A549 (cell line): ENCODE measurements around the gene KIR3DL2. TPM values are rescaled to one million over a fixed set of nuclear protein-coding genes. Genes with fewer than 3 reads are reported as not detected.
"Not testable (repeated sequence)": the region's sequence is repeated elsewhere in the genome, so short reads cannot be mapped to it uniquely, and the experiment has no call there.

Experiments used
- ATAC-seq, 2 experiments: fragments of 200-7000 bp in 1 of 2; fragments of >200 bp in 1 of 2; cut with Nextera tagmentation in 1 of 2; cut with Tn5 transposase in 1 of 2; 3 replicates each; pipeline versions ENCODE4 v1.8.0 to v1.9.1; 2018 to 2020; ENCODE audit warnings: mild to moderate bottlenecking in 1 of 2, moderate library complexity in 1 of 2
- CTCF ChIA-PET: fragments of 300-600 bp; sonication (Branson Sonifier 250); formaldehyde crosslinking; extraction: SDS; loops from one replicate; lab custom pipeline; 2021; ENCODE audit warnings: antibody characterized with exemption, inconsistent platforms; lab: Yijun Ruan, JAX
- POLR2A ChIA-PET: fragments of 350-600 bp; formaldehyde crosslinking; extraction: SDS; loops from one replicate; lab custom pipeline; 2021; ENCODE audit warnings: antibody characterized with exemption, inconsistent platforms; lab: Yijun Ruan, JAX
- DNase-seq, 2 experiments: peaks; one replicate each; pipeline versions ENCODE4 v3.0.0 to v3.0.0-alpha.2; 2011 to 2016; ENCODE audit warnings: low read depth in 1 of 2, low spot score in 1 of 2
- FAIRE-seq: peaks from 2 replicates; lab custom pipeline; 2011; peaks lifted over from hg19 to GRCh38; lab: Jason Lieb, UNC
- H3K27ac ChIP-seq, 2 experiments: fragments of >200 bp; sonication (Bioruptor Twin); formaldehyde crosslinking; 3 replicates each; pipeline ENCODE4 v1.5.1; 2016 to 2017
- H3K4me1 ChIP-seq: fragments of >200 bp; sonication (Bioruptor Twin); formaldehyde crosslinking; 3 replicates; pipeline ENCODE4 v1.6.1; 2016
- H3K4me2 ChIP-seq: fragments of >200 bp; sonication (Bioruptor Twin); formaldehyde crosslinking; 3 replicates; pipeline ENCODE4 v1.6.1; 2016
- H3K4me3 ChIP-seq: fragments of >200 bp; sonication (Bioruptor Twin); formaldehyde crosslinking; 3 replicates; pipeline ENCODE4 v1.5.1; 2016
- H3K9me3 ChIP-seq: fragments of >200 bp; sonication (Bioruptor Twin); formaldehyde crosslinking; 3 replicates; pipeline ENCODE4 v1.6.1; 2016
- EHF ChIP-seq: fragments of 250-450 bp; sonication (Bioruptor Pico); IDR thresholded peaks from 2 replicates; pipeline ENCODE4 v1.5.0; 2020; ENCODE audit warnings: mild to moderate bottlenecking
- ELK1 ChIP-seq: fragments of 150-350 bp; IDR thresholded peaks from 2 replicates; pipeline ENCODE4 v1.6.1; 2014; ENCODE audit warnings: low read depth, mild to moderate bottlenecking, low read length
- ESRRA ChIP-seq: fragments of 150-350 bp; IDR thresholded peaks from 2 replicates; pipeline ENCODE4 v1.6.1; 2014; ENCODE audit warnings: mild to moderate bottlenecking, low read length, borderline replicate concordance
- MAZ ChIP-seq: fragments of 150-350 bp; IDR thresholded peaks from 2 replicates; pipeline ENCODE4 v1.6.1; 2014; ENCODE audit warnings: antibody characterized with exemption, low read depth, low read length, borderline replicate concordance
- POLR2A ChIP-seq: IDR thresholded peaks from 2 replicates; pipeline ENCODE4 v1.6.1; 2012; ENCODE audit warnings: mild to moderate bottlenecking, low read length
- RCOR1 ChIP-seq: fragments of 150-350 bp; IDR thresholded peaks from 2 replicates; pipeline ENCODE4 v1.6.1; 2014; ENCODE audit warnings: antibody characterized with exemption, low read length, low read depth
- RFX5 ChIP-seq: fragments of 450-650 bp; IDR thresholded peaks from 2 replicates; pipeline ENCODE4 v1.7.1; 2014; ENCODE audit warnings: antibody characterized with exemption, mild to moderate bottlenecking, moderate library complexity
- WGBS: methylation state at CpG from one replicate; pipeline ENCODE4 v1.1.6; 2017; ENCODE audit errors: missing lambda C conversion rate; 5-methylcytosine and 5-hydroxymethylcytosine counted together
- polyA plus RNA-seq, 4 experiments: library from polyadenylated mRNA; depleted of rRNA in 3 of 4; stranded (reverse); fragments of >200 nt; fragmentation: RNase III in 1 of 4; extraction: RNeasy Plus Mini Kit Qiagen cat#74134 plus additional on column Dnase treatment in 1 of 4; gene quantifications; 2 replicates in 3 of 4; 3 replicates in 1 of 4; pipeline ENCODE4 v1.2.3, GENCODE V29; 2011 to 2017
- TF ChIP-seq, protein P1 (sequence below): fragments of 450-650 bp; IDR thresholded peaks from 2 replicates; pipeline ENCODE4 v1.6.1; 2014; ENCODE audit warnings: antibody characterized with exemption
- TF ChIP-seq, protein P2 (sequence below): fragments of 250-450 bp; sonication (Bioruptor Pico); IDR thresholded peaks from 2 replicates; pipeline ENCODE4 v1.5.0; 2021; ENCODE audit warnings: mild to moderate bottlenecking, moderate library complexity, borderline replicate concordance

The KIR3DL2 gene
- polyA plus RNA-seq, 2 of the 4 experiments (the other 2 are of a cell fraction) = not detected

DNA sequence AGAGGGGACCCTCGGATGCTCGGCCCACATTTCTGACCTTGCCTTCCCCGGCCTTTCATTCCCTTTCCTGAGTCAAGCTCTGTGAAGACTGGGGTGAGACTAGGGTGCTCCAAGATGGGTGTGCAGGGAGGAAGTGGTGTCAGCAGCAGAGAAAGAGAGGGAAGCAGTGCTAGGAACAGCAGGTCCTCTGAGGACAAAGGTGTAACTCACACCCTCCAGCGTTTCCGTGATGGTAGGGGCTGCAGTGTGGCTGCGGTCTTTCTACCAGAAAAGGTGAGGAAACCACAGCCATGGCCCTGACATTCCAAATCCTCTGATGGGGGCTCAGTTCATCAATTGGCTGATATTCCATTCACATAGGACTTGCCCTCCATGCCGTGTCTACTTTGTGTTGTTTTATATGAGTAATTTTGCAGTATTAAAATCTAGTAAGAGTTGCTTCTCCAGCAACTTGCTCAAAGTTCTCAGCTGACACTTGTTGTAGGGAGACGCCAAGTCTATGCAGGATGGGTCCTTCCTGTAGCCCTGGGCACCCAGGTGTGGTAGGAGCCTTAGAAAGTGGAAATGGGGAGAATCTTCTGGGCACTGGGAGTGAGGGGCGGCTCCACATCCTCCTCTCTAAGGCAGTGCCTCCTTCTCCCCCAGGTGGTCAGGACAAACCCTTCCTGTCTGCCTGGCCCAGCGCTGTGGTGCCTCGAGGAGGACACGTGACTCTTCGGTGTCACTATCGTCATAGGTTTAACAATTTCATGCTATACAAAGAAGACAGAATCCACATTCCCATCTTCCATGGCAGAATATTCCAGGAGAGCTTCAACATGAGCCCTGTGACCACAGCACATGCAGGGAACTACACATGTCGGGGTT, 32.3 kb upstream of the KIR3DL2 start:
- no peak for DNase-seq
- ChIA-PET POLR2A (no interaction called here), CTCF (no interaction called here)
- no peak for ATAC-seq
- Histone ChIP-seq H3K9me3 (no peaks in the 10 kb centered on the region), H3K4me2 (no peak overlapping the region), H3K27ac (no peak overlapping the region), H3K4me3 (no peak overlapping the region), H3K4me1 (no peaks in the 10 kb centered on the region)
- WGBS = 22% methylated on average over 15 of the region's 15 CpGs
- TF ChIP-seq, protein P1, sequence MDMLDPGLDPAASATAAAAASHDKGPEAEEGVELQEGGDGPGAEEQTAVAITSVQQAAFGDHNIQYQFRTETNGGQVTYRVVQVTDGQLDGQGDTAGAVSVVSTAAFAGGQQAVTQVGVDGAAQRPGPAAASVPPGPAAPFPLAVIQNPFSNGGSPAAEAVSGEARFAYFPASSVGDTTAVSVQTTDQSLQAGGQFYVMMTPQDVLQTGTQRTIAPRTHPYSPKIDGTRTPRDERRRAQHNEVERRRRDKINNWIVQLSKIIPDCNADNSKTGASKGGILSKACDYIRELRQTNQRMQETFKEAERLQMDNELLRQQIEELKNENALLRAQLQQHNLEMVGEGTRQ = no peak
- TF ChIP-seq, protein P2, sequence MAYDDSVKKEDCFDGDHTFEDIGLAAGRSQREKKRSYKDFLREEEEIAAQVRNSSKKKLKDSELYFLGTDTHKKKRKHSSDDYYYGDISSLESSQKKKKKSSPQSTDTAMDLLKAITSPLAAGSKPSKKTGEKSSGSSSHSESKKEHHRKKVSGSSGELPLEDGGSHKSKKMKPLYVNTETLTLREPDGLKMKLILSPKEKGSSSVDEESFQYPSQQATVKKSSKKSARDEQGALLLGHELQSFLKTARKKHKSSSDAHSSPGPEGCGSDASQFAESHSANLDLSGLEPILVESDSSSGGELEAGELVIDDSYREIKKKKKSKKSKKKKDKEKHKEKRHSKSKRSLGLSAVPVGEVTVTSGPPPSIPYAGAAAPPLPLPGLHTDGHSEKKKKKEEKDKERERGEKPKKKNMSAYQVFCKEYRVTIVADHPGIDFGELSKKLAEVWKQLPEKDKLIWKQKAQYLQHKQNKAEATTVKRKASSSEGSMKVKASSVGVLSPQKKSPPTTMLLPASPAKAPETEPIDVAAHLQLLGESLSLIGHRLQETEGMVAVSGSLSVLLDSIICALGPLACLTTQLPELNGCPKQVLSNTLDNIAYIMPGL (CRISPR knock-in tag) = no peak
- TF ChIP-seq RFX5 = no peak
- no peak for TF ChIP-seq RCOR1
- TF ChIP-seq ELK1 = no peak
- TF ChIP-seq POLR2A = no peak
- TF ChIP-seq ESRRA = no peak
- no peak for TF ChIP-seq EHF (CRISPR knock-in tag)
- no peak for TF ChIP-seq MAZ
- FAIRE-seq = no peak

- H3K9me3 ChIP-seq, H3K4me1 ChIP-seq, CTCF ChIA-PET, H3K27ac ChIP-seq, H3K4me3 ChIP-seq, H3K4me2 ChIP-seq, ATAC-seq, POLR2A ChIA-PET, DNase-seq, FAIRE-seq: not testable (repeated sequence)
- 2% methylated on average over 4 of the region's 4 CpGs for WGBS
These were observed 25.8 kb upstream of the KIR3DL2 start for GRCh38 chr19:54824416-54824815.

- H3K4me3 ChIP-seq, H3K4me2 ChIP-seq, DNase-seq, H3K27ac ChIP-seq, CTCF ChIA-PET, H3K4me1 ChIP-seq, H3K9me3 ChIP-seq, POLR2A ChIA-PET, ATAC-seq, FAIRE-seq: not testable (repeated sequence)
- WGBS = 1% methylated on average over 7 of the region's 7 CpGs
These were observed 24.9 kb upstream of the KIR3DL2 start for GRCh38 chr19:54825326-54825725.

GRCh38 chr19:54828064-54828463, 22.2 kb upstream of the KIR3DL2 start:
- POLR2A ChIA-PET, FAIRE-seq, H3K9me3 ChIP-seq, H3K27ac ChIP-seq, CTCF ChIA-PET, H3K4me1 ChIP-seq, ATAC-seq, H3K4me2 ChIP-seq, H3K4me3 ChIP-seq, DNase-seq: not testable (repeated sequence)
- WGBS = 3% methylated on average over 8 of the region's 8 CpGs

- H3K4me1 ChIP-seq, POLR2A ChIA-PET, ATAC-seq, DNase-seq, CTCF ChIA-PET, FAIRE-seq, H3K27ac ChIP-seq, H3K9me3 ChIP-seq, H3K4me3 ChIP-seq, H3K4me2 ChIP-seq: not testable (repeated sequence)
- 74% methylated on average over 13 of the region's 14 CpGs for WGBS
These were observed 17.7 kb upstream of the KIR3DL2 start, which contains the start of gene KIR2DS4 for GRCh38 chr19:54832496-54832895. Gene KIR2DS4, plus strand, starts transcription at chr19:54832676.

DNA sequence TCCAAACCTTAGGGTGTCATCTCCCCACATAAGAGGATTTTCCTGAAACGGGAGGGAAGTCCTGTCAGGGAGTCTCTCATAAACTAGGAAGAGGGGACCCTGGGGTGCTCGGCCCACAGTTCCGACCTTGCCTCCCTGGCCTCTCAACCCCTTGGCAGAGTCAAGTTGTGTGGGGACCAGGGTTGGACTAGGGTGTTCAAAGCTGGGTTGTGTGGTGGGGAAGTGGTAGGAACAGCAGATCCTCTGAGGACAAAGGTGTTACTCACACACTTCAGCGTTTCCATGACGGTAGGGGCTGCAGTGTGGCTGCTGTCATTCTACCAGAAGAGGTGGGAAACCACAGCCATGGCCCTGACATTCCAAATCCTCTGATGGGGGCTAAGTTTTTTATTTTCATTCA, 15.1 kb upstream of the KIR3DL2 start:
- 19% methylated on average over 5 of the region's 5 CpGs for WGBS
- DNase-seq = not testable (repeated sequence)

DNA sequence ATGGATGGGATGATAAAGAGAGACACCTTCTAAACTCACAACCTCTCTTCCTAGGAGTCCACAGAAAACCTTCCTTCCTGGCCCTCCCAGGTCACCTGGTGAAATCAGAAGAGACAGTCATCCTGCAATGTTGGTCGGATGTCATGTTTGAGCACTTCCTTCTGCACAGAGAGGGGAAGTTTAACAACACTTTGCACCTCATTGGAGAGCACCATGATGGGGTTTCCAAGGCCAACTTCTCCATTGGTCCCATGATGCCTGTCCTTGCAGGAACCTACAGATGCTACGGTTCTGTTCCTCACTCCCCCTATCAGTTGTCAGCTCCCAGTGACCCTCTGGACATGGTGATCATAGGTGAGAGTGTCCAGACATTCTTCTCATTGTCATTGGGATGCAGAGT, 12.7 kb upstream of the KIR3DL2 start:
- H3K4me3 ChIP-seq, POLR2A ChIA-PET, CTCF ChIA-PET, H3K4me1 ChIP-seq, H3K4me2 ChIP-seq, DNase-seq, H3K27ac ChIP-seq, ATAC-seq, FAIRE-seq, H3K9me3 ChIP-seq: not testable (repeated sequence)
- WGBS = 0% methylated on average over 2 of the region's 2 CpGs

More for the DNA sequence above, 15.1 kb upstream of the KIR3DL2 start:
- ATAC-seq, H3K4me1 ChIP-seq, FAIRE-seq, H3K4me3 ChIP-seq, H3K27ac ChIP-seq, CTCF ChIA-PET, POLR2A ChIA-PET, H3K4me2 ChIP-seq, H3K9me3 ChIP-seq: not testable (repeated sequence)

DNA sequence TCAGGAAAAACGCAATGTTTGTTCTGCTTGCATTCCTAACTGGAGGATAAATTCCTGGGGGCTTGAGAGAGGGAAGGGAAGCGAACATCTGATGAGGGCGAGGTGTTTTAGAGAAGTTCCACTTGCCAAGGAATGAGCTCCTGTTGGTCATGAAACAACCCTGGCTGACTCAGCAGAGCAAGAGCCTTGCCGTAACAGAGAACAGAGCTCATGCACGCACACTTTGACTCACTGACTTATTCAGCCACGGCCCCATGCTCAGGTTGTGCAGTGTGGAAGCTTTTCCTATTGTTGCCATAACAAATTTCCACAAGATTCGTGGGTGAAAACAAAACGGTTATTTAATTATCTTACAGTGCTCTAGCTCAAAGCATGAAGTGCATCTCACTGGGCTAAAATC, 7.1 kb upstream of the KIR3DL2 start:
- FAIRE-seq, H3K9me3 ChIP-seq, ATAC-seq, H3K4me2 ChIP-seq, CTCF ChIA-PET, H3K4me1 ChIP-seq, POLR2A ChIA-PET, DNase-seq, H3K4me3 ChIP-seq, H3K27ac ChIP-seq: not testable (repeated sequence)
- WGBS = 10% methylated on average over 8 of the region's 8 CpGs
